ENCODE measurements around the gene MRPS9.

Gene MRPS9

GRCh38 chr2:105081006-105081601, 43.2 kb downstream of the MRPS9 start:
- DNase-seq = no peak

- no peak for DNase-seq
Measured at GRCh38 chr2:105082107-105082506, 44.2 kb downstream of the MRPS9 start.

- no peak for DNase-seq
Measured at GRCh38 chr2:105085525-105085924, 47.7 kb downstream of the MRPS9 start.

DNA sequence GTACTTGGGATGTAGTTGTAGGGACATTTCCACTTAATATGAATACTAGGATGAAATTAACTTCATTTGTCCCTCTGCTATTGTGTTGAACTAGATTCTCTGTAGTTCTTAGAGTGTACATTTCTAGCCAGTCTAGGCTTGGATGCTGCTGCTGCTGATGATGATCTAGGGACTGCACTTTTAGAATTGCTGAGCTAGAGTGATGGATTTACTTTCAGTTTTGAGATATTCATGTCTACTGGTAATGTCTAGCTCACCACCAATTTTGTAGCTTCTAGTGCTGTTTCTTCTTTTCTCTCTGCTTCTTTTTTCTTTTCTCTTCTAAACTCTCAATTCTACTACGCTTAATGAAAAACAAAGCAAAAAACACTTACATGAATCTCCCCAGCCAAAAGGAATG, 49.4 kb downstream of the MRPS9 start:
- DNase-seq = no peak

DNA sequence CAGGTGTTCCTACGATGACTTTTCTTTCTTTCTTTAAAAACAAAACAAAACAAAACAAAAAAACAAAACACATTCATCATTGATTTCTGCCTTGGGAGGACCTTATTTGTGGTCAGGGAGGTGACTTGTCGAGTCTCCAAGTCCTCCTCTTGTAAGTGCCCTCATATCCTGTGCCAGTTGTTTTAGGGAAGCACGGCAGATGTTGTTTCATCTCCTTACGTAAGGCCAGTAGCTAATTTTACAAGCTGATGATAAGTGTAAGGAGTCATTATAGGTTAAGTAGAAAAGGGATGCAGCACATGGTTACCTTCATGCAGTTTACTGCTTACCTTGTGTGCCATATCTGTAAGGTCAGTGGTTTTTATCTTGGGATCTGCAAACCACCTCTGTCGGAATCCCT, 52.2 kb downstream of the MRPS9 start:
- DNase-seq = no peak

- no peak for DNase-seq
Measured at GRCh38 chr2:105092797-105093196, 54.9 kb downstream of the MRPS9 start.

DNA sequence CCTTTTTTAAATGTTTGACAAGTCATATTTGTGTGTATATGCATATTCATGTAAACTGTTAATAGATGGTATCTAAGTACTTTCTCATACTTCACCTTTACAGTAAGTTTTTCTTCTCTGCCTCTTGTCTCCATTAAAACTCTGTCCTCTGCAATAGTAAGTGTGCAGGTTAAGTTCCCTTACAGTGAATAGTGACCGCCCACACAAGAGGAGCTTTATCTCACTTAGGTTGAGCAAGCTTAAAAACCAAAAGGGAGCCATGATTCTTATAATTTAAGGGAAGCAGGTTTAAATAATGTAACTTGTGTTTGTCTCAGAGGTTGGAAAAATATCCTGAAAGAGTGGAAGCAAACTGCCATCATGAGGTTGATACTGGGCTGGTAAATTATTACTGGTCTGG, 61.3 kb downstream of the MRPS9 start:
- DNase-seq = no peak

- DNase-seq = no peak
Measured at GRCh38 chr2:105100046-105100840, 62.4 kb downstream of the MRPS9 start.

DNA sequence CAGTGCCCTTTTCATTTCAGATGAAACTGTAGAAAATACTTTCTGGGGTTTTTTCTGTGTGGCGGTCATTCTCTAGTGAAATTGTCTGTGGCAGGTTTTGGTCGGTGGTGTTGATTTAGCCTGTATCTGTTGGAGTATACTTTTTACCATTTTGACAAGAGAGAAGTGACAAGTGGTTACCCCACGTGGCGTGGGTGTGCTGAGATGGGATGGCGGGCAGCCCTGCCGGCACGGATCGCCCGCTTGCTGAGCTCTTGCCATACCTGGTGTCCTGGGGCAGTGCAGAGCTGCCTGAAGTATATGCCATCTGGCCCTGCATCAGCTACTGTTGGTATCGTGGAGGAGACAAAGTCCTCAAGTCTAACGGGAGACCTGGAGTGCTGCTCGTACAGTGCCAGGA, 64.1 kb downstream of the MRPS9 start:
- no peak for DNase-seq

GRCh38 chr2:105102963-105103421, 65.1 kb downstream of the MRPS9 start:
- DNase-seq = no peak

DNA sequence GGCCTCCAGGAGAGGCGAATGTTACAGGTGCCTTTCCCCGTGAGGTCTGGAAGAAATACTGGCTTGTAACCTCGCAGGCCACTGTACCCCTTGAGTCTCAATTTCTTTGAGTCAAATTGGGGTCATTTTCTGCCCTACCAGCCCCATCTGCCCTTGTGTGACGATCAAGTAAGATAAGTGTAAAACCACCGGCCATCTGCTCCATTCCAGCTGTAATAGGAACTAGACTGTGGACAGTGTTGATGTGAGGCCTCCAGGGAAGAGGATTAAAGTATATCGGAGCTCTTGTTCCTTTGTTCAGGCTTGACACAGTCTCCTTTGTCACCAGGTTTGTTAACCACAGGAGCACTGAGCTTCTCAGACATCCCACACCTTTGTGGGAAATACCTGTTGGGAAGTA, 65.6 kb downstream of the MRPS9 start:
- DNase-seq = no peak

- DNase-seq = no peak
Measured at GRCh38 chr2:105104208-105104731, 66.4 kb downstream of the MRPS9 start.

DNA sequence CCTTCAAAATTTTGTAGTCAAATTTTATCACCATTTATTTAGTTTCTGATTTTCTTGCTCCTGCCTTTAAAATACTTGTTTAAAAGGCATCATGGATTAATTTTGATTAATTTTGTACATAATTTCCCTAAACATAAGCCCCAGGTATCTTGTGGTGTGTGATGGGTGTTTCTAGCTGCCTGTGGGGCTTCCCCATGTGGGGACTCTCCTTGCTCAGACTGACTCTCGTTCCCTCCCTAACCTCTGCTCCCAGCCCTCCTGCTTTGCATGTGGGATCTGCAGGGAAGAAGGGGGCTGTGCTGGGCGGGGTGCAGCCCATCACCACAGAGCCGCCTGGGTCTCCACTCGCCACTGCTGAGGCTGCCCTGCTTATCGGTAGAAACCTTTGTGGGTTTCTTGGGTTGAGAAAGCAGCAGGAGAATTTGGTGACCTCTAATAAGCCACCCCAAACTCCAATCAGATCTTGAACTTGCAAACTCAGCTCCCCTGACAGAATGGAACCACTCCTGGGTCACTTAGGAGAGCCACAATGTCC, 72.5 kb downstream of the MRPS9 start:
- DNase-seq = no peak

DNA sequence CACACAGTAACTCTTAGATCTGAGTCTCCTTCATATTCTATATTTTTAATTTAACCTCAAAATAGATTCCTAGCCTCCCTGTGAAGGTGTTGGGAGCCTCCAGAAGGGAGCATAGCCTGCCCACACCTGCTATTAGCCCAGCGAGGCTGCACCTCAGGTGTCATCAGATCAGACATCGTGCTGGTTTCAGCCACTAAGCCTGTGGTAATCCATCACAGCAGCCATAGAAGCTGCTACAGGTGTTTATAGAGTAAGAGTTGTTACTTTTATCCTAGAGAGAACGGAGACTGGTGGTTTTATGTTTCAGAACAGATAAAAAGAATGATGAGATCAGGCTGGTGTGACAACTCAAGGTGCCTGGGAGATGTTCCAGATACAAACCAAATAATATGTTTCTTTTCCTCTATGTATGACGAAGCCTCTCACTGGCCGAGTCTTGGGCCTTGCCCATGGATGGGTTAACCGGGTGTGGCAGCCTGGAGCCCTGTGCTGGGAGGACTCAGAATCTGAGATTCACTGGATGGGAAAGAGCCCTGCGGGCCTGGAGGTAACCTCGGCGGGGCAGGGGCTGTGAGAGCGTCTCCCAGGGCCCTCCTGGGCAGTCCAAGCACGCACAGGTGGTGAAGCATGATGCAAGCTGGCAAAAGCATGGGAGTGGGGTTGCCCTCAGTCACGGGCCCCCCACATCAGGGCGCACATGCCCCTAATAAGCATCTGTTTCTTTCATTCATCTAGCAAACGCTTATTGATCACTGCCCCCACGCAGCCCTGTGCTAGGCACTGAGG, 73.7 kb downstream of the MRPS9 start:
- no peak for DNase-seq

DNA sequence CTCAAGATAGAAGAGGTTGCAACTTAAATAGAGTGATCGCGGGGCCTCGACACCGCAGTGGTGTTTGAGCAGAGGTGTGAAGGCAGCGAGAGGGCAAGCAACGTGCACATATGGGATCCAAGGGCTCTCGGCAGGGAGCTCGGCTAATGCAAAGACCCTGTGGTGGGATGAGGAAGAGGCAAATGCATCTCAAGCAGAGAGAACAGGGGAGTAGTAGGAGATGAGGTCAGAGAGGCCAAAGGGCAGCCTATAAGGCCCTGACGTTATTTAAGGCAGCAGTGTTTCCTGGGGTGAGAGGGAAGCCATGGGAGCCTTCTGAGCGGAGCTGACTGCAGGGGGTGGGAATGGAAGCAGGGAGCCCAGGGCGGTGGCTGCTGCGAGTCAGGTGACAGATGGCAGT, 74.5 kb downstream of the MRPS9 start:
- DNase-seq = no peak

GRCh38 chr2:105113616-105114291, 75.9 kb downstream of the MRPS9 start:
- DNase-seq = no peak

DNA sequence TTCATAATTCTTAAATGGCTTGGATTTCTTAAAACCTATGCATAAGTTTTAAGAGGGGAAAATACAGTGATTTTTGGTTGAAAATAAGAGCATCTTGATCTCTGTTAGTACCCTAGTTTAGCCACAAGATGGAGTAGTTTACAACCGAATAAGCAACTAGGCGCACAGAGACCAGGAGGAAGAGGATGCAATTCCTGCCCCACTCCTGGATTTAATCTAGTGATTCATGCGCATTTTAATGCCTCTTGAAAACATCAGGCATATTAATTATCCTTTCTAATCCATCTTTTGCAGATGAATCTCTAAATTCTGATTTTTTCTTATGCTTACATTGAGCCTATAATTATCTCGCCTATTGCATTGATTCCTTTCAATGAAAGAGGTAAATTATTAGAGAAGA, 76.7 kb downstream of the MRPS9 start:
- DNase-seq = no peak

- DNase-seq = no peak
Measured at GRCh38 chr2:105116348-105116747, 78.5 kb downstream of the MRPS9 start.

- no peak for DNase-seq
Measured at GRCh38 chr2:105117565-105117964, 79.7 kb downstream of the MRPS9 start.

DNA sequence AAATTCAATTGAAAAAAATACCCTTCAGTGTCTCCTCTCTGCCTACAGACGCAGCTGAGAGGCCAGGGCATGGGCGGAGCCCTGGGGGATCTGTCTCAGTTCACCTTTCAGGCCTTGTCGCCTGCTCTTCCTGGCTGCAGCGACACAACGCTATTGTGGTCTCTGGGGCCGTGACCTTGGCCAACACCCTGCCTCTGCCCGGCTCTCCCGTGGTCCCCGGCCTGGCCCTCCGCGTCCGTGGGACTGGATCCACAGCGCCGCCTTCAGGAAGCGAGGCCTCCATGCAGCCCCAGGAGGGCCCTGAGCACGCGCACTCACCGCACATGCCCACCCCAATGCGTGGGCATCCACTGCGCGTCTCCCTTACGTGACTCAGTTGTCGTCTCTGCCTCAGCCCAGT, 81.1 kb downstream of the MRPS9 start:
- no peak for DNase-seq

DNA sequence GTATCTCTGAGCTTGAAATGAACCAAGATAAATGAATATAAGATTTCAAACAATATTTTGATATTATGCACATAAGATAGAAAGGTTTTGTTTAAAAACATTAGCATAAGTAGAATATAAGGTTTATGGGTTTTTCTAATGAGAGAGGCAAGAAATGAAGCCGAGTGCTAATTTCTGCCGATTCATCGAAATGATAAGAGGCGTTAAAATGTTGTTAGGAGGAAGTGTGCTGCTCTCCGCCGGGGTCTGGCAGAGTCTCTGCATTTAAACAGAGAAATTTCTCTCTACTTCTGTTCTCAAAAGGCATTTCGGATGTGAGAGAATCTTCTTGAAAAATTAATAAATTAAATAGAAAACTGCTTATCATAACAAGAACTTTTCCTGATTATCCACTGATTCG, 83.6 kb downstream of the MRPS9 start:
- no peak for DNase-seq

DNA sequence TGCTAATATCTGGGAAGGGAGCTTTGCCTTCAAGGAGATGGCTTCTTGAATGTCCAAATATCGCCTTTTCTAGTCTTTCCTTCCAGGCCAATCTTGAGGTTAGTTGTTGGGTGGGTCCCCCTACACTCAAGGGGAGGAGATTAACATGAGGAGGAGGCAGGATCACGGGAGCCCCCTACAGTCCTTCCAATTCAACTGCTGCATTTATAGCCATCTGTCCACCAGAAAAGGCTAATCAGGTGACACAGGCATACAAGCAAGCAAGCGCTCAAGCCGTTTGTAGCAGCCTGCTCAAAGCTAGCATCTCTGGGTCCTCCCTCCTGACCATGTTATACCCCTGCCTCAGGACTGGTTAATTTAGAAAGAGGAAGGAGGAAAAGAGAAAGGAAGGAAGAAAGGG, 87.6 kb downstream of the MRPS9 start:
- no peak for DNase-seq

GRCh38 chr2:105125920-105126319, 88.1 kb downstream of the MRPS9 start:
- no peak for DNase-seq
